Activated CD4-positive, CD25-positive, alpha-beta regulatory T cell treated with anti-CD3 and anti-CD28 coated beads, Interleukin-2, amount 50 U/mL, for 24 hours (primary cell): ENCODE results near the gene BRD9.
"Not testable (repeated sequence)": the region's sequence is repeated elsewhere in the genome, so short reads cannot be mapped to it uniquely, and the experiment has no call there.

ENCODE experiments used
- ATAC-seq, 2 donors: fragments of 150-1000 bp; cut with Tn5 transposase; one replicate each; pipeline ENCODE4 v1.10.0; 2021; ENCODE audit warnings: mild to moderate bottlenecking in 1 of 2, moderate library complexity in 1 of 2

BRD9 gene

GRCh38 chr5:856531-857425 lies 35.8 kb downstream of the BRD9 start:
- ATAC-seq: peak; percentile 16 to 22

DNA sequence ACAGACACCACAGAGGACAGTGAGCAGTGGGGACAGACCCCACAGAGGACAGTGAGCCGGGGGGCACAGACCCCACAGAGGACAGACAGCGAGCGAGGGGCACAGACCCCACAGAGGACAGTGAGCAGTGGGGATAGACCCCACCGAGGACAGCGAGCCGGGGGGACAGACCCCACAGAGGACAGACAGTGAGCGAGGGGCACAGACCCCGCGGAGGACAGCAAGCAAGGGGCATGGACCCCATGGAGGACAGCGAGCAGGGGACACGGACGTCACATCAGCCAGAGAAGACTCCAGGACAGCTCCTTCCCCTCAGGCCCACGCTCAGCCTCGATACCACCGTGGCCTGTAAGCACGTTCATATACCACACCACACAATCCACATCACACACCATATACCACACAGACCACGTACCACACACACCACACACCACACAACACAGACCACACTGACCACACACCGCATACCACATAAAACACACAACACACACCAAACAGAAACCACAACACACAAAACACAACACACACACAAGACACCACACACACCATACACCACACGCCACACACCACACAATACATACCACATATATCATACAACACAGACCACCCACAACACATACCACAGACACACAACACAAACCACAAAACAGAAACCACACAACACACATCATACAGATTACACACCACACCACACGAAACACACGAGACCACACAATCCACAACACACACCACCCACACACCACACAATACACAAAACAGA lies 36.6 kb downstream of the BRD9 start:
- peak in 1 of 2 donors; percentile 44 for ATAC-seq

- no peak for ATAC-seq
These were observed 37.4 kb downstream of the BRD9 start for GRCh38 chr5:854966-855743.

DNA sequence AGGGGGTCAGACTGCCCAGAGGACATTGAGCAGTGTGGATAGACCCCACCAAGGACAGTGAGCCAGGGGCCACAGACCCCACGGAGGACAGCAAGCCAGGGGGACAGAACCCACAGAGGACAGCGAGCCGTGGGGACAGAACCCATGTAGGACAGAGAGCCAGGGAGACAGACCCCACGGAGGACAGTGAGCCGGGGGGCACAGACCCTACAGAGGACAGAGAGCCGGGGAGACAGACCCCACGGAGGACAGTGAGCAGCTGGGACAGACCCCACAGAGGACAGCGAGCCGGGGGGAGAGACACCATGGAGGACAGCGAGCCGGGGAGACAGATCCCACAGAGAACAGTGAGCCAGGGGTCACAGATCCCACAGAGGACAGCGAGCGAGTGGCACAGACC lies 38.4 kb downstream of the BRD9 start:
- no peak for ATAC-seq

GRCh38 chr5:853416-854090 lies 39.0 kb downstream of the BRD9 start:
- not testable (repeated sequence) for ATAC-seq

DNA sequence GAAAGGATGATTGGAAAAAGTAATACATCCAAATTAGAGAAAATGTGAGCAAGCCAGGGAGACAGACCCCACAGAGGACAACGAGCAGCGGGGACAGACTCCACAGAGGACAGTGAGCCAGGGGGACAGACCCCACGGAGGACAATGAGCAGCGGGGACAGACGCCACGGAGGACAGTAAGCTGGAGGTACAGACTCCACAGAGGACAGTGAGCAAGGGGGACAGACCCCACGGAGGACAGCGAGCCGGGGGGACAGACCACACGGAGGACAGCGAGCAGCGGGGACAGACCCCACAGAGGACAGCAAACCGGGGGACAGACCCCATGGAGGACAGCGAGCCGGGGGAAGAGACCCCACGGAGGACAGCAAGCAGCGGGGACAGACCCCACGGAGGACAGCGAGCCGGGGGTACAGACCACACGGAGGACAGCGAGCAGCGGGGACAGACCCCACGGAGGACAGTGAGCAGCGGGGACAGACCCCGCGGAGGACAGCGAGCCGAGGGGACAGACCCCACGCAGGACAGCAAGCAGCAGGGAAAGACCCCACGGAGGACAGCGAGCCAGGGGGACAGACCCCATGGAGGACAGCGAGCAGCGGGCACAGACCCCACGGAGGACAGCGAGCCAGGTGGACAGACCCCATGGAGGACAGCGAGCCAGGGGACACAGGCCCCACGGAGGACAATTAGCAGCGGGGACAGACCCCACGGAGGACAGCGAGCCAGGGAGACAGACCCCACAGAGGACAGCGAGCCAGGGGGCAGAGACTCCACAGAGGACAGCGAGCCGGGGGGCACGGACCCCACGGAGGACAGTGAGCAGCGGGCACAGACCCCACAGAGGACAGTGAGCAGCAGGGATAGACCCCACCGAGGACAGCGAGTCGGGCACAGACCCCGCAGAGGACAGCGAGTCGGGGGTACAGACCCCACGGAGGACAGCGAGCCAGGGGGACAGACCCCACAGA lies 39.9 kb downstream of the BRD9 start:
- no peak for ATAC-seq

- no peak for ATAC-seq
These were observed 40.6 kb downstream of the BRD9 start for GRCh38 chr5:852018-852417.

- ATAC-seq: no peak
These were observed 41.0 kb downstream of the BRD9 start for GRCh38 chr5:851553-851952.

DNA sequence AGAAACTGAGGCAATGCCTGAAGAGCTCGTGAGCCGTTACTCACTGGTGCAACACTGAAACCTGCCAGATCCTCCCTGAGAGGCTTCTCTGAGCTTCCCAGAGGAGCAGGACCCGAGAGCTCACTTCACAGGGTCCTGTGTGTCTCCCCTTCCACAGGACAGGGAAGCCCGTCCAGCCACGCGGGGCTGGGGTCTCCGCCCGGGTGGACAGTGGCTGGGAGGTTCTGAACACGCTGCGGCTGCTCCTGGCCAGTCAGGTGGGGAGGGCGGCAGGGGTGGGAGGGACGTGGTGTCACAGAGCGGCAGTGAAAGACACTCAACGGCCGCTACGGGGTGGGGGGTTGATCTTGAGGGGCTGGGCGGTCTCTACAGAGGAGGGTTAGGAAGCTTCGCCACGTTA lies 41.5 kb downstream of the BRD9 start:
- no peak for ATAC-seq

GRCh38 chr5:850511-851006 lies 42.0 kb downstream of the BRD9 start, which contains the start of gene ZDHHC11:
TSS of gene ZDHHC11 (minus strand) at chr5:850986. CDS start at chr5:850602, 384 bp downstream.
- no peak for ATAC-seq

GRCh38 chr5:849651-850301 lies 42.8 kb downstream of the BRD9 start:
- ATAC-seq: no peak

- no peak for ATAC-seq
These were observed 43.9 kb downstream of the BRD9 start for GRCh38 chr5:848671-849111.

- ATAC-seq: not testable (repeated sequence)
These were observed 44.9 kb downstream of the BRD9 start for GRCh38 chr5:847736-848135.

DNA sequence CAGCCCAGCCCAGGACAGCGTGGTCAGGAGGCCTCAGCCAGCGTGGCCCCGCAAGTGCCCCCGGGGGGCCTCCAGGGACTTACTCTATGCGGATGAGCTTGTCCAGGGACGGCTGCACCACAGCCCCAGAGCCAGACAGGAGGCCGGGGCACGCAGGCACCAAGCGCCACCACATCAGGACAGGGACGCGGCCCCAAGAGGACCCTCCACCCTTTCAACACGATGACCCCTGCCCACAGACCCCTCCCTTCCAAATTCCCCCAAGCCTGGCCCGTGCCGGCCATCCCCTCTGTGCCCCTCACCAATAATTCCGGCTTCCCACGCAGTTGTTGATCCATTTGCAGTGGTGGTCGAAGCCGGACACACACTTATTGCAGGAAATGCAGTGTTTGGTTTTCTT lies 45.4 kb downstream of the BRD9 start:
- not testable (repeated sequence) for ATAC-seq

DNA sequence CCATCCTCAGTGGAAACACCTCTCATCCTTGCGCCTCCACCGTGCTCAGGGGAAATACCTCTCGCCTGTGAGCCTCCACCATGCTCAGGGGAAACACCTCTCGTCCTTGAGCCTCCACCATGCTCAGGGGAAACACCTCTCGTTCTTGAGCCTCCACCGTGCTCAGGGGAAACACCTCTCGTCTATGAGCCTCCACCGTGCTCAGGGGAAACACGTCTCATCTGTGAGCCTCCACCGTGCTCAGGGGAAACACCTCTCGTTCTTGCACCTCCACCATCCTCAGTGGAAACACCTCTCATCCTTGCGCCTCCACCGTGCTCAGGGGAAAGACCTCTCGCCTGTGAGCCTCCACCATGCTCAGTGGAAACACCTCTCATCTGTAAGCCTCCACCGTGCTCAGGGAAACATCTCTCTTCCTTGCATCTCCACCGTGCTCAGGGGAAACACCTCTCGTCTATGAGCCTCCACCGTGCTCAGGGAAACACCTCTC lies 46.0 kb downstream of the BRD9 start:
- ATAC-seq: not testable (repeated sequence)

GRCh38 chr5:845676-846601 lies 46.7 kb downstream of the BRD9 start:
- ATAC-seq: not testable (repeated sequence)

DNA sequence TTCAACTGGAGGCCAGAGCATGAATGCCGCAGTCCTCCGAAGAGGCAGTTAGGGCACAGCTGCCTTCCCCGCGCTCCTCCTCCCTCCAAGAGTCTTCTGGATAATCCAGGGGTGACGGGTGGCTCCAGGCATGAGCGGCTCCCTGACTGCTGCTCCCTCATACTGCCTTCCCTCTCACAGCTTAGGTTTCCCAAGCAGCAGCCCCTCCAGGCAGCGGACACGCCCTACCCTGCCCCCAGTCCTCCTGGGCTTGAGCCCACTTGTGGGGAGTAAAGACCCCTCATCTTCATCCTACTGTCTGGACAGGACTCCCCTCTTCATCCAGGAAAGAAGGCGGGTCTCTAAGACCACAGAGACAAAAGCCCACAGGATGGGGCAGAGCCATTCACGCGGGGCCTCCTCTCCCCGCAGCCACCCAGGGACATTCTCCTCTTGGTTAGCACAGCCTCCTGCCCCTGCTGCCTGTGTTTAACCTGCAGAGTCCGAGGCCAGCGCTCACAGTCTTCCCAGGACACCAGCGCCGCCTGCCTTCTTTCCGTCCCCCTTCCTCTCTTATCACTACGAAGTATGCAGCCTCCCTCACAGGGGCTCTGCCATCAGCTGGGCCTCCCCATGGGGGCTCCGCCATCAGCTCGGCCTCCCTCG lies 47.4 kb downstream of the BRD9 start:
- ATAC-seq: not testable (repeated sequence)

DNA sequence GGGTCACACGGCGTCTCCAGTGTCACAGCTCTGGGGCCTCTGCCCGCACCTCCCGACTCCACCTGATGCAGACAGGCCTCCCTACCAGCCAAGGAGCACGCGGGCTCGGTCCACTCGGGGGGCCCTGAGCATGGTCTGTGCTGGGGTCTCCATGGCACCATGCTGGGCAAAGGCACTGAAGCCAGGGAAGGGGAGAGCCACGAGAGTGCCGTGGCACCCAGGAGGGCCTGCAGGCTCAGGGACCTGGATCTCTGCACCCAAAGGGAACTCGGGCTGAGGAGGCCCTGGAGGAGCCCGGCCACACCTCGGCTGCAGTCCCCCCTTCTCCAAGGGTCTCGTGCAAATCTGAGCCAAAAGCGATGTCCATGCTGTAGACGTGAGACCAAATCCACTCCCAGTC lies 48.2 kb downstream of the BRD9 start:
- ATAC-seq: not testable (repeated sequence)
